Stimulated activated CD4-positive, alpha-beta T cell treated with anti-CD3 and anti-CD28 coated beads, Interleukin-15, amount 100 ng/mL, for 48 hours (primary cell): Measurements from ENCODE around the gene SUB1.
"Not testable (repeated sequence)": the region's sequence is repeated elsewhere in the genome, so short reads cannot be mapped to it uniquely, and the experiment has no call there.

Experiments
- DNase-seq, 2 donors: peaks; one replicate each; pipeline ENCODE4 v3.0.0-alpha.2; 2020; ENCODE audit warnings: low read depth in 2 of 2

Gene SUB1

DNA sequence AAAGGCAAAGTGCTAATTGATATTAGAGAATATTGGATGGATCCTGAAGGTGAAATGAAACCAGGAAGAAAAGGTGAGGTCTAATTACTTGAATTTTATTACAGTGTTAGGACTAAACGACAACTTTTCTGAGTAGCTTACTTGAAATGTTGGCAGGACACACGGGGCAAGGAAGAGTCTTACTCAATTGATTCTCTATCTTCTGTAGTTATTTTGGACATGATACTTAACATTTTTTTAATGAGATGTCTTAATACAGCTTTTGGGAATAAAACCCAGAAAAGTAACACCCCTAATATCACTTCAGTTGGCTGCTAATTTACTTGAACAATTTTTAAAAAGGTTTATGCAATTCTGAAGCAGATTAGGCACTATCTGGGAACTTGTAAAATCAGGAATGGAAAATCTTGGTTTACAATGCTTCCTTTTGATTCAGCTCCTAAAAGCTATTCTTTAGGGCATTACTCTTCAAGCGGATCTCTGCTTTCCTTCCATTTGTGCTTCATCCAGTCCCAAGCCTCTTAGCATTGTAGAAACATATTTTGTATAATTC lies 13.7 kb downstream of the SUB1 start:
- DNase-seq, result no peak

DNA sequence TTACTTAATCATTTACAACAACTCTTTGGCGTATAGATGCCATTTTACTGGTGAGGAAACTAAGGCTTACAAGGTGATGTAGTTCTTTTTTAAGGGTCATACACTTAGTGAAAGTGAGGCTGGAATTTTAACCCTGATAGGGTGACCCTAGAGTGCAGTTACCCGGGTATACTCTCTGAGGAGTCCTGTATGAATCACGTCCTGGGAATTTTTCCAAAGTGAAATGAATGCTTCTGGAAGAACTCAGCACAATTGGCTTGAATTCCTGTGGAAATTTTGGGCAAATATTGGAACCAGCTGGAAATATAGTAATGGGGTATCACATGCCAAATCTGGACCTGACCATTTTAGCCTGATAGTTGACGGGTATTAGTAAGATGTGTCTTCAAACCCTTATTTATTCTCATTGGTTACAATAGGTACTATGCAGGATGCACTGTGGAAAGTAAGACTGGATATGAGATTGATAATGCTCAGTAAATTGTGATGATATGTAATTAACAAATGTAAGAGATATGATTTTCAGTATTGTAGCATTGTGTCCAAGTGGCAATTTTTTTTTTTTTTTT lies 14.8 kb downstream of the SUB1 start:
- DNase-seq, result no peak

DNA sequence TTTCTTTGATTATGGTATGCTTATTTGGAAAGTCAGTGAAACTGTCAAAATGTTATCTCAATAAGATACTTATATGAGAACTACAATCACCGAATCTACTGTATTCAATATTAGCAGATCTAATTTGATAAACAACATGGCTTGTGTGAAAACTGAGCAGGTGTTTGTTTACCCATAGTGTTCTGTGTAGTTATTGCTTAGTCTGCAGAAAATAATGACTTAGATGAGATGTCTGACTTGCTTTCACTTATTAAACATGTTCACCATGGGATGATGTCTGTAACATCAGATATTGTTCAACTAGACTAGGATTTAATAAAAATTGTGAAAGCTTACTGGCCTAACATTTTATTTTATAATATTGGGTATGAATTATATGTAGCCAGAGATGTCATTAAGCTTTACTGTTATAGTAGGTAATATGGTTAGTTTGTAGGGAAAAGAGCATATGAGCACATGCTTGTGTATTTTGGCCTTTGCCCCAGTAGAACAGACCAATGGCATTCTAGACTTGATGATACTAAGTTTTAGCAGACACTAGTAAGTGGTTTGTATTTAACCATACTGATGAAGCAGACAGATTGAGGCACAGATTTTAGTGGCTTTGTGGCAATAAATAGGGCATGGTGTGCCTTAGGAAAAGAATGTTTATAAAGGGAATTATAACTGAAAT lies 16.4 kb downstream of the SUB1 start:
- no peak for DNase-seq

DNA sequence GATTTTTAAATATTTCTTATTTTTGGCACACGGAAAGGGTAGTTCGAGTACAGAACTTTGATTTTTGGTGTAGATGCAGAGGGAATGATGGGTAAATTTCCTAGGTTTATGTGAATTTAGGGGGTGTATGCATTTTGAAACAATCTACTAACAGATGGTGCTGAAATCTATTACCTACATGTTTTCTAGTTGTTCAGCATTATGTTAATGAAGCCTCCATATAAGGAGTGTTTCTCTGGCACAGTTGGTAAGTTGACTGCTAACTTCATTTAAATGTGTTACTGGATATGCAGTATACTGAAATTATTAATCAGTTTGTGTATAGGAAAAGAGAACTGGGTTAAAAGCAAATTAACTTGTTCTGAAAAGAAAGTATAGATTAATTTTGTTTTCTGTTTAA lies 17.5 kb downstream of the SUB1 start:
- no peak for DNase-seq

DNA sequence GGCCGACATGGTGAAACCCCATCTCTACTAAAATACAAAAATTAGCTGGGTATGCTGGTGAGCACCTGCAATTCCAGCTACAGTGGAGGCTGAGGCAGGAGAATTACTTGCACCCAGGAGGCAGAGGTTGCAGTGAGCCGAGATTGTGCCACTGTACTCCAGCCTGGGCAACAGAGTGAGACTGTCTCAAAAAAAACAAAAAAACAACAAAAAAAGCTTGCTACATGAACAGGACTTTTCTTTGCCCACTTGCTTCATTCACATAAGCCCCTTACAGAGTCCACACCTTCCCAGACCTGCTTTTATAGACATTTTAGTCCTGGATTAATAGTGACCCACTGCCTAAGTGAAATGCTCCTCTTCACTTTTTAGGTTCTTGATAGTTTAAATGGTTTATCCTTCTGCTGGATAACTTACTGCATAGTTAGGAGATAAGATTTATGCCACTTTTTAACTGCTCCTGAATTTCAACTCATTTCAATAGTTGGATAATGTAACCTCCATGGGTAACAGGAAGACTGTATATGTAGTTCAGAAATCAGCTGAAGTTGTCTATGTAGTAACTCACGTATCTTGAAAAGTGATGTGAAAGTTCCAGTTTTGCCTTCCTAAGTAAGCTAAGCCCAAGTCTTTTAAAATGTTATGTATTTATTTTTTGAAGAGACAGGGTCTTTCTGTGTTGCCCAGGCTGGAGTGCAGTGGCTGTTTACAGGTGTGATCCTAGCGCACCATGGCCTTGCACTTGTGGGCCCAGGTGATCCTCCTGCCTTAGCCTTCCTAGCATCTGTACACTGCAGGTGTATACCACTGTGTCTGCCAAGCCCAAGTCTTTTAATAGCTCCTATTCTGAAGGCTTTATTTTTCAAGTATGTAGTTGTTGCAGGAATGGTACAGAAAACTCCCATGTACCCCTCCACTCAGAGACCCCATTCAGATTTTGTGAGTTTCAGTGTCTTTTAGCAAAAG lies 19.7 kb downstream of the SUB1 start:
- no peak for DNase-seq

DNA sequence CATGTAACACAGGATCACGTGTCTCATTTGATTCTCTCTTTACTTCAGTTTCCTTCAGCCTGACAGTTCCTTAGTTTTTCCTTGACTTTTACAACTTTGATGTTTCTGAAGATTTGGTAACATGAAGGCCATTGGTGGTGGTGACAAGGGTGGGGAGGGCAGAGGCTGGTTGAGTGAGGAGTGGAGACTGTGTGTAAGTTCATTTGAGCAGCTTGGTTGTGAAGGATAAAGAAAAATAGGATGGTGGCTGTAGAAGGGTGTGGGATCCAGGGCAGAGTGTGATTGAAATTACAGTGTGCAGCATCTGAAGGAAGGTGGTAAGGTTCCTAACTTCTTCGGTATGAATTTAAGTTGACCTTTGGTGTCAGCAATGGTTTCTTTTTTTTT lies 20.4 kb downstream of the SUB1 start:
- DNase-seq, result no peak

DNA sequence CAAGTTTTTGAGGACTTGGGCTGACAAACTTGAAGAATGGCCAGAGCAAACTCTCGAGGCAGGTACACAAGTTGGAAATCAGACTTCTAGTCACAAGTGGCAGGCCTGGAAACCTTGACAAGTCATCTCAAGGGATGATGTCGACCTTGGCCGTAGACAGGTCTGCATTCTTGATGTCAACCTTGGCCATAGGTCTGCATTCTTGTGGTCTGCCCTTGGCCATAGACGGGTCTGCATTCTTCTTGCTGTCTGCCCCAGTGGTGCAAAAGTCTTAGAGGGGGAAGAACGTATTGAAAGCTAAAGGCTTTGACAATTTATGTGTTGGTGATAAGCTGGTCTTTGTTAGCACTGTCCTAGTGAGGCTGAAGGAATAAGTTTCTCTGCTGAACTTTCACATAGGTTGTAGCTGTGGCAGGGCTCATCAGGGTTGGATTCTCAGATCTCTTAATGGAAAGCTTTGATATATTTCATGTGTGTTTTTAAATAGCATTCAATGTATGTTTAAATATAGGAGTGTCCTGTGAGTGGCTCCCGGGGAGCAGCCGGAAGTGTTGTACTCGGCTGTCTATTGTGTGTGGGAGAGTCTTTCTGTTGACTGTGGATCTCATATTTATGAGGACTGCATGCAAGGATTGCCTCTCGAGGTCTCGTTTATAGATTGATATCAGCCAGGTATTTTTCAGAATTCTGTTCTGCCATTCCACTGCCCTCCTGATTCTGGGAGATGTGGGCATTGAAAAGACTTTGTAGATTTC lies 27.0 kb downstream of the SUB1 start:
- DNase-seq, result no peak

DNA sequence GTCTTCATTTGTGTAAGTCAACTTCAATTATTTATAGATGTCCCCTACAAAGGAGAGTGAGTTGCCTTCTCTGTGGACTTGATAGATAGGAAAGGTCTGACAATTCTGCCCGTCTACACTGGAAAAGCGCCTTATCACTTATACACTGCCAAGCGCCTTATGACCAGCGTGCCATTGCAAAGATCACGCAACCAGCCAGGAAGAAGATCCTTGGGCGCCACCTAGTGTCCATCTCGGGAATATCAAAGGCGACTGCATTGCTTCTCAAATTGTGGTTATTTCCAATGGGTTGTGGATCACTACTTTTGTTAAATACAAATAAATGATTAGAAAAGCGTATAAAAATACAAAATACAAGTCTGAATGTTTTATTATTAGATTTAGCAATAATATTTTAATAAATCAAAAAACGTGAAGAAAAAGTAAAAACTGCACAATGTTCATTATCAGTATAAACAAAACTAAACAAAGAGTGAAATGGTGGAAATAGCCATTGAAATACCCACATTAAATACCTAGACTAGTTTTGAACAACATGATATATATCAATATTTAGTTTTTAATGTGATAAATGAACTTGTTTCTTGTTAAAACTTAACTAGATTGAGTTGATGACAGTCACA lies 27.8 kb downstream of the SUB1 start:
- peak; percentile 65 to 84 for DNase-seq

DNA sequence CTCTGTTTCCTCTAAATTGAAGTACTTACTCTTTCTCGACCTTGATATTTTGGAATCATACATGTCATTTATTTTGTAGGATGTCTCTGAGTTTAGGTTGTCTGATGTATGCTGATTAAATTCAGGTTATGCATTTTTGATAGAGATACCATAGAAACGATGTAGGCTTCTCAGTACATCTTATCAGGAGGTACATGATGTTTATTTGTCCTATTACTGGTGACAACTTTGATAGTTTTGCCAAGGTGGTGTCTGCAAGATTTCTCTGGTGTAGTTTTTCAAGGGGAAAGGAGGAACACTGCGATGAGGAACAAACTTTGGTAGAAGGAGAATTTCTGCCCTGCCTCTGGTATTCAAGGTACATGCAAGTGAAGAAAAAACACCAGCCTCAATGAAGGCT lies 29.9 kb downstream of the SUB1 start:
- DNase-seq, result no peak

DNA sequence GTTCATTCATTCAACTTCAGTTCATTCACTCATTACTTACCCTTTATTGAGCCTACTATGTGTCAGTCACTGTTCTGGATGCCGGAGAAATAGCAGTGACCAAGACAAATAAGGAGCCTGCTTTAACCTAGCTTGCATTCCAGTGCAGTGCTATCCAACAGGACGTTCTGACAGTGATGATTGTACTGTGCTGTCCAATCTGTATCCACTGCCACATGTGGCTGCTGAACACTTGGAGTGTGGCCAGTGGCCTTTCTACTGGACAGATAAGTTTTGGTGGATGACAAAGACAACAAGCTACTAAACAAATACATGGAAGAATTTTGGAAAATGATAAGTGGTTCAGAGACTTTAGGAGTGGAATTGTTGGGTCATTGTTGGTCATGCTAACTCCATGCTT lies 33.6 kb downstream of the SUB1 start:
- no peak for DNase-seq

DNA sequence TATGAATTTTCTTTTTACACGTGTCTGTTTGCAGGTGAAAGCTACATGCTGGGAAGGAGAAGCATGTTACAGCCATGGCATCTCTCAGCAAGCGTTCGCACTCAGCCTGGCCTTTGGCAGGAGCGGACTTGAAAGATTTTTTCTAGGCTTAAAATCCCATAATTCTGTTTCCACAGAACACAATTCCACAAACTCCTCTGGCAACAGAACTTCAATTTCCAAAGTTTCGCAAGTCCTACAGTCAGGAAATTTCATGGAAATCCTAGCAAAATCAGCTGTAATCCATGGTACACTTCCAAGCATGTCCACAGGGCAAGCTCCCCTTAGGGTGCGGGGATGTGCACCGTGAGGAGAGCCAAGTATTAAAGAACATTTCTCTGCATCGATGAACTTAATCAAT lies 35.9 kb downstream of the SUB1 start:
- DNase-seq, result no peak

DNA sequence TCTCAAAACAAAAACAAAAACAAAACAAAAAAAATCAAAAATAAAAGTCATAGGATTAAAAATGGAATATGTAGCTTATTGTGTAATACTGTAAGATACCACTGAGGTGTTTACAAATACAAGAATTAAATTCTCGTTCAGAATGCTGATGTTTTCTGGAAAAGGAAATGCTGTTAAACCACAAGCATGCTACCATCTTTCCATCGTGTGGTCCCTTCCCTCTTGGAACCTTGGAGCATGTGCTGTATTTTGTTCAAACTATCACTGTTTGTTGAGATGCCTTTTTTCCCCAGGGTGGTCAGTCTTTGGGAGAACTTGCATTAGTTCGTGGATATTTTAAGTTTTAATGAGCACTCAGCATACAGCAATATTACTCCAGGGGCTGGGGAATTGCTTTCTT lies 39.7 kb downstream of the SUB1 start:
- no peak for DNase-seq

DNA sequence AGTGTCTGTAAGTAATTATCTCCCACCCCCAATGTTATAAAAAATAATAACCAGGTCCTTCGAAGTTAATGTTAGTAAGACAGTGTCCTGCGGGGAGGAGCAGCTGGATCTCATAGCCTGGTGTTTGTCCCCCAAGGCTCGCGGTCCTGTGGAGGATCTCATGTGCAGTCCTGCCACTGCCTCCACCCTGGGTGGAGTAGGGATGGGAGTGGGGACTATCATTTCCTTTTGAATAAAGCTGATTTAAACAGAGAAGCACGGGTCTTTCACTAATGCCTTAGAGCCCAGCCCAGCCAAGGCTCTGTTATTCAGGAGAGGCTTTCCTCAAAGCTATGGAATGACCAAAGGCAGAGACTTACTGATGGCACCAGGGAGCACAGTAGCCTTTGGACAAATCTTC lies 40.2 kb downstream of the SUB1 start:
- no peak for DNase-seq

DNA sequence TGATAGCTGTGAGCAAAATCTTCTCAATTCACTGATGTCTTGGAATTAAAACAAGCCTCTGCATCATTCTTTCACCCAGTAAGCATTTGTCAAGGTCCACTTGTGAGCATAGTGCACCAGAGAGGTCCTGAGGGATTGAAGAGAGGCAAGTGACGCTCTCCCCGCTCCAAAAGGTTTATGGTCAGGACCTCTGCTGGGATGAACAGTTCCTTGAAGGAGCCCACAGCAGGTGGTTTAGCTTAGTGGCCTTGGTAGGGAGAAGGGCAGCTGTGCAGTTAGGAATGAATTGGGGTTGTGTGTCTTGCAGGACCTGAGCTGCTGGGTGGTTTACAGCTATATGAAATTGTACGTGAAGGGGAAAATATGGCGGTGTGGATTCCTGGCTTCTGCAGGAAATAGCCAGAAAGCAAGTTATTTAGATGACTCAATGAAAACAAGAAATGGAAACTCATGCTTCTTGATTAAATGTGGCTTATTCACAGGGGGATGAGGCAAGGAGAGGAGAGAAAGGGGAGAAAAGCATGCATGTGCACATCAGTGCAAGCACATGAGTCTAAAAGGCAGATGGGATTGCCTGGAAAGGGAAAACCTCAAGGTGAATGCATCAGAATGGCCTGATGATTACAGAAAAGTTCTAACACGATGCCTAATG lies 42.0 kb downstream of the SUB1 start:
- DNase-seq, result no peak

DNA sequence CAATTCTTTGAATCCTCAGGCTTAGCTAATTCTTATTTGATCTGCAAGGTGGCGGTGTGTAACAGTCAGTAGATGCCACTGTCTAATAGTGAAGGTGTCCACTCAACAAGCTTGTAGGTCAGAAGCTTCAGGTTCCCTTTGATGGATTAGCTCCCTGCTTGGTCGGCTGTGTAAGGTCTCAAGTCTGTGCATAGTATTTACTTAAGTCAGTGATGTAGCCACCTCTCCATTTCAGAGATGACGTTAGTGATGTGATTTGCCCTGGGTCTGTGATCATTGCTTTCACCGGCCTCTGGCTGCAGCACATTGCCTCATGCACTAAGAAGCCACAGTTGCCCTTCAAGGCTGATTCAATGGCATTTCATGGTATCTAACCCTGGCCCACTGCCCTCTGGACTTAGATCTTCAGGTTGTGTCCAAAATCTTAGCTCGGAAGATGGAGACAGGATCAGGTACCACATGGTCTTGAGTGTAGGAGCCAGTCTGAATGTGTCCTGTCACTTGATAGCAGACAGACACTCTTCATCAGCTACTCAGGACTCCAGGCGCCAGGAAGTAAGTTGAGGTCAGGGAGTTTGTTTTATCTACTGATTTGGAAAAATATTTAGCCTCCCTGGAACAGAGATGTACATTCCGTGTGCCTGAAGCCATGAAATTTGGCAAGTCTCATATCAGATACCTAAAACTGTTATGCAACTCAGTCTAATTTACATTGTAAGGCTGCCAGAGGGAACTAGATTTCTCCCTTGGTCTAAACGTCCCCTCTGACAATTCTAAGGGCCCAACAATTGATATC lies 42.9 kb downstream of the SUB1 start:
- DNase-seq, result no peak

DNA sequence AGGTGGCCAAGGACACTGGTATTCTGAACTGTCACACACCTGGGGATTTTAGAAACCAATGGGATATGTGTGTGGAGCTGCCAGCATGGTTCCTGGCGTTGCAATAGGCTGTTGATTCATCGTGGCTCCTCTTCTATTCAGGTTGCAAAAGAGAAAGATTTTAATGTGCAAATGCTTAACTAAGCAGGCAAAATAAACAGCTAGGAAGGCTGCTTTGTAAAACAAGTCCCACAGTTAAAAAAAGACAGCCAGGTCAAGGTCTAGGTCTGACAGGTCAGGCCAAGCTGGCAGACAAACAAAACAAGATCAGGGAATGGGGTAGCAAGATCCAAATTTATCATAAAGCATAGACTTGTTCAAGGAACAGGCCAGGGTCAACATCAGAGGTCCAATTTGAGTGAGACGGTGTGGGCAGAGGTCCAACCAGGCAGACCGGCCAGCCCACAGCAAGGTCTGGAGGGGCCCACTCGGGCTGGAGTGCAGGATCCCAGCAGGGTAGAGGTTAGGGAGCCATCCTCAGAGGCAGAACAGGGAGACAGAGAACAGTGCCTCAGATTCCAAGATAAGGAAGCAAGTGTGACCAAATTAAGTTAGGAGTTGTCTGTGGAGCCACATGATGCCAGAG lies 45.6 kb downstream of the SUB1 start:
- no peak for DNase-seq

DNA sequence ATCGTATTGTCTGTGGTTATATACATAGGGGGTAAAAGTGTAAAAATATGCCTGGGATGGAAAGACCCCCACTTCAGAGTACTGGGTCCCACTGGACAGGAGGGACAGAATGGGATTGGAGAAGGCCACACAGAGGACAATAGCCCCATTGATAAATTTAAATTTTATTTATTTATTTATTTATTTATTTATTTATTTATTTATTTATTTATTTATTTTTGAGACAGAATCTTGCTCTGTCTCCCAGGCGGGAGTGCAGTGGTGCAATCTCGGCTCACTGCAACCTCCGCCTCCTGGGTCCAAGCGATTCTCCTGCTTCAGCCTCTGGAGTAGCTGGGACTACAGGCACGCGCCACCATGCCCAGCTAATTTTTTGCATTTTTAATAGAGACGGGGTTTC lies 47.7 kb downstream of the SUB1 start:
- DNase-seq, result not testable (repeated sequence)

DNA sequence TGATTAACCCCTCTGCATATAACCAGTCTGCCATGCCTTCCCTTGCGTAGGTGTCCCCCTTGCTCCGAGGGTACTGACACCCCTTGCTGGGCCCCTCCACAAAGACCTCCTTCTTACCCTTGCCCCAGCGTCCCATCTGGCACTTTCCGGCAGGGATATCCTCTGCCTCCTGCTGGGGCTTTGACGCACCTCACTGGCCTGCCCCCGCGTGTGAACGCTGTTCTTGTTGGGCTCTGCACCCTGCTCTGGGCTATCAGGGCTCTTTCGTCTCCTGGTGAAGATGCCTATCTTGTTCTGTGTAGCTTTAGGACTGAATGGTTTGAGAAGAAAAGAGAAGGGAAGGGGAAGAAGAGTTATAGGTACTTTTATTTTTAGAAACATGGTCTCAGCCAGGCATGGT lies 53.0 kb downstream of the SUB1 start:
- DNase-seq, result no peak

DNA sequence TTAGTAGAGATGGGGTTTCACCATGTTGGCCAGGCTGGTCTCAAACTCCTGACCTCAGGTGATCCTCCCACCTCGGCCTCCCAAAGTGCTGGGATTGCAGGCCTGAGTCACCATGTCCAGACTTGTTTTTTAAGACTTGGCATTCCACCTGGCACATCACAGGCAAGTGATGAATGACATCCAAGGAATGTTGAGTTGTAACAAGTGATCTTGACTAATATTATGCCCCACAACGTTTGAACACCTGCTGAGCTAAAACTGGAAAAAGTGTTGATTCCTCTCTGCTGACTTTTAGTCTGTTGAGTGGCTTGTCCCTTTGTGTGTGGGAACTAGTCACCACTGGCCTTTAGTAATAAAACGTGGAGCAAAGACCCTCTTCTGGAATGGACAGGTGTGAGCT lies 54.6 kb downstream of the SUB1 start:
- no peak for DNase-seq
